Measurements from ENCODE around the gene TMEM243.

TMEM243 gene

GRCh38 chr7:87154569-87154968, 65.0 kb downstream of the TMEM243 start:
- no peak overlapping the region for H2BK5ac ChIP-seq (ENCODE audit: low read length)
- DNase-seq = peak; percentile 54
- H4K8ac ChIP-seq (ENCODE audit: low read depth, low read length) = no peak overlapping the region
- H3K56ac ChIP-seq (ENCODE audit: low read length) = no peak overlapping the region
- H3K27ac ChIP-seq (ENCODE audit: low read depth, low read length) = no peak overlapping the region
- H2BK120ac ChIP-seq (ENCODE audit: low read depth, low read length) = no peak overlapping the region
- H3K4ac ChIP-seq (ENCODE audit: low read depth, low read length) = no peak overlapping the region
- H2BK15ac ChIP-seq (replicated peaks; ENCODE audit: low read depth) = no peak overlapping the region
- H3K27me3 ChIP-seq (ENCODE audit: insufficient read depth, low read length, poor library complexity) = no peaks in the 10 kb centered on the region
- peaks cover 41% of the 10 kb centered on the region for H3K79me2 ChIP-seq (ENCODE audit: control insufficient read depth, insufficient read depth, low read length)
- no peak overlapping the region for H3K18ac ChIP-seq (ENCODE audit: low read length)
- H3K36me3 ChIP-seq (ENCODE audit: control insufficient read depth, insufficient read depth, low read length) = no peaks in the 10 kb centered on the region
- whole genome bisulfite sequencing (ENCODE audit: extremely low coverage, insufficient coverage, low lambda C conversion rate) = no CpG with 5 or more reads among the region's 3 CpGs
- peaks cover 1% of the 10 kb centered on the region for H3K79me1 ChIP-seq (ENCODE audit: low read length)
- H2AK5ac ChIP-seq (ENCODE audit: low read length) = no peak overlapping the region
- H4K5ac ChIP-seq (ENCODE audit: low read length) = no peak overlapping the region
- H3K4me1 ChIP-seq (ENCODE audit: control insufficient read depth, low read depth, low read length) = no peaks in the 10 kb centered on the region
- H3K23ac ChIP-seq (ENCODE audit: low read length) = no peak overlapping the region
- H3K4me3 ChIP-seq (ENCODE audit: low read length) = no peak overlapping the region
- peak overlapping the region; percentile 70 for H3K4me2 ChIP-seq (ENCODE audit: low read length)
- peak overlapping the region; percentile 58 for H3K9ac ChIP-seq (ENCODE audit: low read length)

GRCh38 chr7:87154166-87154565, 65.4 kb downstream of the TMEM243 start:
- Histone ChIP-seq H3K18ac (ENCODE audit: low read length) (no peak overlapping the region), H3K4me1 (ENCODE audit: control insufficient read depth, low read depth, low read length) (no peaks in the 10 kb centered on the region), H3K56ac (ENCODE audit: low read length) (peak overlapping the region; percentile 47), H3K4ac (ENCODE audit: low read depth, low read length) (no peak overlapping the region), H2BK15ac (replicated peaks; ENCODE audit: low read depth) (no peak overlapping the region), H3K9ac (ENCODE audit: low read length) (peak overlapping the region; percentile 58), H2BK120ac (ENCODE audit: low read depth, low read length) (no peak overlapping the region), H3K4me3 (ENCODE audit: low read length) (peak overlapping the region; percentile 31), H2AK5ac (ENCODE audit: low read length) (no peak overlapping the region), H3K79me2 (ENCODE audit: control insufficient read depth, insufficient read depth, low read length) (peaks cover 37% of the 10 kb centered on the region), H3K23ac (ENCODE audit: low read length) (no peak overlapping the region), H3K27ac (ENCODE audit: low read depth, low read length) (no peak overlapping the region), H3K4me2 (ENCODE audit: low read length) (peak overlapping the region; percentile 70), H3K79me1 (ENCODE audit: low read length) (peaks cover 1% of the 10 kb centered on the region), H3K36me3 (ENCODE audit: control insufficient read depth, insufficient read depth, low read length) (no peaks in the 10 kb centered on the region), H4K8ac (ENCODE audit: low read depth, low read length) (no peak overlapping the region), H3K27me3 (ENCODE audit: insufficient read depth, low read length, poor library complexity) (no peaks in the 10 kb centered on the region), H4K5ac (ENCODE audit: low read length) (no peak overlapping the region), H2BK5ac (ENCODE audit: low read length) (no peak overlapping the region)
- no CpG with 5 or more reads among the region's 2 CpGs for WGBS (ENCODE audit: extremely low coverage, insufficient coverage, low lambda C conversion rate)
- DNase-seq = no peak

GRCh38 chr7:87152897-87153641, 66.5 kb downstream of the TMEM243 start:
- Histone ChIP-seq H2BK120ac (ENCODE audit: low read depth, low read length) (no peak overlapping the region), H3K4me2 (ENCODE audit: low read length) (peak overlapping the region; percentile 13), H3K18ac (ENCODE audit: low read length) (peak overlapping the region; percentile 95), H3K27me3 (ENCODE audit: insufficient read depth, low read length, poor library complexity) (no peaks in the 10 kb centered on the region), H3K23ac (ENCODE audit: low read length) (no peak overlapping the region), H4K5ac (ENCODE audit: low read length) (no peak overlapping the region), H2BK5ac (ENCODE audit: low read length) (peak overlapping the region; percentile 66), H3K27ac (ENCODE audit: low read depth, low read length) (peak overlapping the region; percentile 100), H3K56ac (ENCODE audit: low read length) (peak overlapping the region; percentile 100), H3K9ac (ENCODE audit: low read length) (peak overlapping the region; percentile 99), H3K36me3 (ENCODE audit: control insufficient read depth, insufficient read depth, low read length) (no peaks in the 10 kb centered on the region), H2AK5ac (ENCODE audit: low read length) (no peak overlapping the region), H2BK15ac (replicated peaks; ENCODE audit: low read depth) (no peak overlapping the region), H3K4ac (ENCODE audit: low read depth, low read length) (peak overlapping the region; percentile 87), H3K4me1 (ENCODE audit: control insufficient read depth, low read depth, low read length) (no peaks in the 10 kb centered on the region), H4K8ac (ENCODE audit: low read depth, low read length) (peak overlapping the region; percentile 97), H3K4me3 (ENCODE audit: low read length) (peak overlapping the region; percentile 91), H3K79me1 (ENCODE audit: low read length) (peaks cover 1% of the 10 kb centered on the region), H3K79me2 (ENCODE audit: control insufficient read depth, insufficient read depth, low read length) (peaks cover 36% of the 10 kb centered on the region)
- no CpG with 5 or more reads among the region's 25 CpGs for WGBS (ENCODE audit: extremely low coverage, insufficient coverage, low lambda C conversion rate)
- peak; percentile 40 for DNase-seq

- Histone ChIP-seq H3K56ac (ENCODE audit: low read length) (peak within 1 kb of the TSS; percentile 100), H3K4me1 (ENCODE audit: control insufficient read depth, low read depth, low read length) (no peaks in the 10 kb centered on the region), H3K4ac (ENCODE audit: low read depth, low read length) (peak within 1 kb of the TSS; percentile 87), H3K27ac (ENCODE audit: low read depth, low read length) (peak within 1 kb of the TSS; percentile 100), H3K79me1 (ENCODE audit: low read length) (peaks cover 1% of the 10 kb centered on the region), H3K27me3 (ENCODE audit: insufficient read depth, low read length, poor library complexity) (no peaks in the 10 kb centered on the region), H3K79me2 (ENCODE audit: control insufficient read depth, insufficient read depth, low read length) (peaks cover 35% of the 10 kb centered on the region), H3K4me3 (ENCODE audit: low read length) (peak within 1 kb of the TSS; percentile 91), H2AK5ac (ENCODE audit: low read length) (no peak within 1 kb of the TSS), H4K5ac (ENCODE audit: low read length) (peak within 1 kb of the TSS; percentile 77), H3K4me2 (ENCODE audit: low read length) (peak within 1 kb of the TSS; percentile 94), H4K8ac (ENCODE audit: low read depth, low read length) (peak within 1 kb of the TSS; percentile 97), H3K36me3 (ENCODE audit: control insufficient read depth, insufficient read depth, low read length) (no peaks in the 10 kb centered on the region), H3K9ac (ENCODE audit: low read length) (peak within 1 kb of the TSS; percentile 99), H2BK15ac (replicated peaks; ENCODE audit: low read depth) (no peak within 1 kb of the TSS), H2BK5ac (ENCODE audit: low read length) (peak within 1 kb of the TSS; percentile 96), H2BK120ac (ENCODE audit: low read depth, low read length) (peak within 1 kb of the TSS; percentile 30), H3K23ac (ENCODE audit: low read length) (peak within 1 kb of the TSS; percentile 100), H3K18ac (ENCODE audit: low read length) (peak within 1 kb of the TSS; percentile 95)
- no CpG with 5 or more reads among the region's 71 CpGs for WGBS (ENCODE audit: extremely low coverage, insufficient coverage, low lambda C conversion rate)
- peak; percentile 98 for DNase-seq
Observed at GRCh38 chr7:87152112-87152896, 67.2 kb downstream of the TMEM243 start, which contains the start of gene DMTF1. Gene DMTF1 (plus strand): TSS chr7:87152453. CDS start chr7:87164942, 12,489 bp downstream.

- peak overlapping the region; percentile 87 for H3K4me3 ChIP-seq (ENCODE audit: low read length)
- H3K27ac ChIP-seq (ENCODE audit: low read depth, low read length) = peak overlapping the region; percentile 85
- H3K18ac ChIP-seq (ENCODE audit: low read length) = peak overlapping the region; percentile 57
- H3K27me3 ChIP-seq (ENCODE audit: insufficient read depth, low read length, poor library complexity) = no peaks in the 10 kb centered on the region
- H2BK120ac ChIP-seq (ENCODE audit: low read depth, low read length) = no peak overlapping the region
- H4K8ac ChIP-seq (ENCODE audit: low read depth, low read length) = no peak overlapping the region
- peak overlapping the region; percentile 99 for H3K9ac ChIP-seq (ENCODE audit: low read length)
- peaks cover 1% of the 10 kb centered on the region for H3K79me1 ChIP-seq (ENCODE audit: low read length)
- peak overlapping the region; percentile 94 for H3K4me2 ChIP-seq (ENCODE audit: low read length)
- H3K79me2 ChIP-seq (ENCODE audit: control insufficient read depth, insufficient read depth, low read length) = peaks cover 29% of the 10 kb centered on the region
- peak overlapping the region; percentile 86 for H2BK5ac ChIP-seq (ENCODE audit: low read length)
- DNase-seq = no peak
- peak overlapping the region; percentile 77 for H4K5ac ChIP-seq (ENCODE audit: low read length)
- H3K23ac ChIP-seq (ENCODE audit: low read length) = no peak overlapping the region
- no peaks in the 10 kb centered on the region for H3K36me3 ChIP-seq (ENCODE audit: control insufficient read depth, insufficient read depth, low read length)
- H2AK5ac ChIP-seq (ENCODE audit: low read length) = no peak overlapping the region
- H3K4ac ChIP-seq (ENCODE audit: low read depth, low read length) = no peak overlapping the region
- peak overlapping the region; percentile 100 for H3K56ac ChIP-seq (ENCODE audit: low read length)
- H2BK15ac ChIP-seq (replicated peaks; ENCODE audit: low read depth) = no peak overlapping the region
- no CpG with 5 or more reads among the region's 13 CpGs for WGBS (ENCODE audit: extremely low coverage, insufficient coverage, low lambda C conversion rate)
- no peaks in the 10 kb centered on the region for H3K4me1 ChIP-seq (ENCODE audit: control insufficient read depth, low read depth, low read length)
Observed at GRCh38 chr7:87151729-87152111, 67.8 kb downstream of the TMEM243 start.
